Renal cortical epithelial cell (primary cell): ENCODE data around the gene PCDHGB3. TPM values are rescaled to one million over a fixed set of nuclear protein-coding genes. Genes with fewer than 3 reads are reported as not detected.
"Not testable (repeated sequence)": the region's sequence is repeated elsewhere in the genome, so short reads cannot be mapped to it uniquely, and the experiment has no call there.

Experiments
- DNase-seq: peaks from one replicate; pipeline ENCODE4 v3.0.0-alpha.2; 2011; ENCODE audit warnings: low read depth
- total RNA-seq: library from RNA; depleted of rRNA; stranded (reverse); fragments of >200 nt; gene quantifications from 2 replicates; pipeline ENCODE4 v1.2.3, GENCODE V29; 2014

PCDHGB3 gene
- total RNA-seq, 1 donor from 2014 or later: 2.3 TPM

DNA sequence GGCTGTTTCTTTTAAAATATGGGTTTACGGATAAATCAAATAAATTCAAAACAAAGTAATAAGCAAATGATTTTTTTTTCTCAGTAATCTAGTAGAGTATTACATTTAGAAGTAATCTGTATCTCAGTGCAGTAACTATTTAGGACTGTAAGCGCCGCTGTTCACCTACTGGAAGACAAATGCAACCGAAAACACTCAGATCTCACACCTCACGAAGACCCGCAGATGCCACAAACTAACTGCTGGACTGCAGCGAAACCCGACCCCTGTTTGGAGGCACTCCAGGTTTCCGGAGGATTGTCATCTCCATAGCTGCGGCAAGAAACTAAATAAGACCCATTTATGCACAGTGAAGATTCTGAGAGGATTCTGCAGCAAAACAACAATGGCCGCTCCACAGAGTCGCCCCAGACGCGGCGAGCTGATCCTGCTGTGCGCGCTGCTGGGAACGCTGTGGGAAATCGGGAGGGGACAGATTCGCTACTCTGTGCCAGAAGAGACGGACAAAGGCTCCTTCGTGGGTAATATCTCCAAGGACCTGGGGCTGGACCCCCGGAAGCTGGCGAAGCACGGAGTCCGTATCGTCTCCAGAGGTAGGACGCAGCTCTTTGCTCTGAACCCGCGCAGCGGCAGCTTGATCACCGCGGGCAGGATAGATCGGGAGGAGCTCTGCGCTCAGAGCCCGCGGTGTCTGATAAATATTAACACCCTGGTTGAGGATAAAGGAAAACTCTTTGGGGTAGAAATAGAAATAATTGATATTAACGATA lies 22.6 kb downstream of the PCDHGB3 start, which contains the start of gene PCDHGA8:
TSS of gene PCDHGA8 (plus strand) at position 205 of the 770 bp plus-strand sequence. CDS start at position 386, 181 bp downstream.
- no peak for DNase-seq

- DNase-seq: no peak
These were observed 23.2 kb downstream of the PCDHGB3 start for GRCh38 chr5:141393267-141393666.

- not testable (repeated sequence) for DNase-seq
These were observed 24.6 kb downstream of the PCDHGB3 start for GRCh38 chr5:141394401-141395187.

DNA sequence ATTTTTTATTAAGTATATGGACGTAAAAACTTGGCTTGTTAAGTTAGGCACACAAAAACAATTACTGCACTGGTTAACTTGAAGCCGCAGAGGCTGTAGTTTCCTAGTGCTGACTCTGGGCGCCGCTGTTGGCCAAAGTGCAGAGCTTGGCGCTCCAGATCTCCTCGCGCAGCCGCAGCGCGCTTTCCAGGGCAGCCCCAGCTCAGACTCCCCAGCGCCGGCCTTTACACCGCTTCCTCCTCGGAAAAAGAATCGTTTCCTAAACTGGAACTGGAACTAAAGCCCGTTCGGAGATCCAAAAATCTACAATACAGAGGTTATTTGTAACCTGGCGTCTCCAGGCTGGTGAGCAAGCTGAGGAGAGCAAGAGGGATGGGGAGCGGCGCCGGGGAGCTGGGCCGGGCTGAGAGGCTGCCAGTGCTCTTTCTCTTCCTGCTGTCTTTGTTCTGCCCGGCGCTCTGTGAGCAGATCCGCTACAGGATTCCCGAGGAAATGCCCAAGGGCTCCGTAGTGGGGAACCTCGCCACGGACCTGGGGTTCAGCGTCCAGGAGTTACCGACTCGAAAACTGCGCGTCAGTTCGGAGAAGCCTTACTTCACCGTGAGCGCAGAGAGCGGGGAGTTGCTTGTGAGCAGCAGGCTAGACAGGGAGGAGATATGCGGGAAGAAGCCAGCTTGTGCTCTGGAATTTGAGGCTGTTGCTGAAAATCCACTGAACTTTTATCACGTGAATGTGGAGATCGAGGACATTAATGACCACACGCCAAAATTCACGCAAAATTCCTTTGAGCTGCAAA lies 27.9 kb downstream of the PCDHGB3 start, which contains the start of gene PCDHGB5:
TSS of gene PCDHGB5 (plus strand) at position 192 of the 796 bp plus-strand sequence. CDS start at position 373, 181 bp downstream.
- DNase-seq: peak; percentile 27

- no peak for DNase-seq
These were observed 28.6 kb downstream of the PCDHGB3 start for GRCh38 chr5:141398608-141399007.

- DNase-seq: no peak
These were observed 29.7 kb downstream of the PCDHGB3 start for GRCh38 chr5:141399555-141400258.

GRCh38 chr5:141402553-141403243 lies 32.7 kb downstream of the PCDHGB3 start, which contains the start of gene PCDHGA9:
TSS of gene PCDHGA9 (plus strand) at chr5:141402778. CDS start at chr5:141402953, 175 bp downstream.
- peak; percentile 15 for DNase-seq

DNA sequence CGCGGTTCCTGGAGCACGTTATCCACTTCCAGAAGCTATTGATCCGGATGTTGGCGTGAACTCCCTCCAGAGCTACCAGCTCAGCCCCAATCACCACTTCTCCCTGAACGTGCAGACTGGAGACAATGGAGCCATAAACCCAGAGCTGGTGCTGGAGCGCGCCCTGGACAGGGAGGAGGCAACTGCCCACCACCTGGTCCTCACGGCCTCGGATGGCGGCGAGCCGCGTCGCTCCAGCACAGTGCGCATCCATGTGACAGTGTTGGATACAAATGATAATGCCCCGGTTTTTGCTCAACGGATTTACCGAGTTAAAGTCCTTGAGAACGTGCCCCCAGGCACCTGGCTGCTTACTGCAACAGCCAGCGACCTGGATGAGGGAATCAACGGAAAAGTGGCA lies 33.3 kb downstream of the PCDHGB3 start:
- no peak for DNase-seq

DNA sequence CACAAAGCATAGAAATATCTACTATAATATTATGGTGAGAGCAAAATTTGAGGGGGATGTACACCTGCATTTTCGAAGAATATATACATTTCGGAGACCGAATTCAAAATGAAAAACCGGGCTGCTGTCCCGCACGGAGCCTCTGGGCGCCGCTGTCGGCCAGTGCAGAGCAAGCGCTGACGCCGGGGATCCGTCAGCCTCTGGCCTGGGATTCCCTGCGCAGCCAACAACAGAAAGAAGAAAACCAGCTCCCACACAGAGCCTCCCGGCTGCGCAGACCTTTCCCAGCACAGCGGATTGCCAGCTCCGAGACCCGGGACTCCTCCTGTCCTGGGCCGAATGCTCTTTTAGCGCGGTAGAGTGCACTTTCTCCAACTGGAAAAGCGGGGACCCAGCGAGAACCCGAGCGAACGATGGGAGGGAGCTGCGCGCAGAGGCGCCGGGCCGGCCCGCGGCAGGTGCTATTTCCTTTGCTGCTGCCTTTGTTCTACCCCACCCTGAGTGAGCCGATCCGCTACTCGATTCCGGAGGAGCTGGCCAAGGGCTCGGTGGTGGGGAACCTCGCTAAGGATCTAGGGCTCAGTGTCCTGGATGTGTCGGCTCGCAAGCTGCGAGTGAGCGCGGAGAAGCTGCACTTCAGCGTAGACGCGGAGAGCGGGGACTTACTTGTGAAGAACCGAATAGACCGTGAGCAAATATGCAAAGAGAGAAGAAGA lies 37.9 kb downstream of the PCDHGB3 start, which contains the start of gene PCDHGB6:
TSS of gene PCDHGB6 (plus strand) at position 232 of the 716 bp plus-strand sequence. CDS start at position 414, 182 bp downstream.
- peak; percentile 7 for DNase-seq

GRCh38 chr5:141409598-141410306 lies 39.7 kb downstream of the PCDHGB3 start:
- no peak for DNase-seq

GRCh38 chr5:141411575-141411974 lies 41.5 kb downstream of the PCDHGB3 start:
- DNase-seq: no peak

- DNase-seq: peak; percentile 30
These were observed 43.0 kb downstream of the PCDHGB3 start, which contains the start of gene PCDHGA10 for GRCh38 chr5:141412854-141413539. TSS of gene PCDHGA10 (plus strand) at chr5:141412987. CDS start at chr5:141413176, 189 bp downstream.

DNA sequence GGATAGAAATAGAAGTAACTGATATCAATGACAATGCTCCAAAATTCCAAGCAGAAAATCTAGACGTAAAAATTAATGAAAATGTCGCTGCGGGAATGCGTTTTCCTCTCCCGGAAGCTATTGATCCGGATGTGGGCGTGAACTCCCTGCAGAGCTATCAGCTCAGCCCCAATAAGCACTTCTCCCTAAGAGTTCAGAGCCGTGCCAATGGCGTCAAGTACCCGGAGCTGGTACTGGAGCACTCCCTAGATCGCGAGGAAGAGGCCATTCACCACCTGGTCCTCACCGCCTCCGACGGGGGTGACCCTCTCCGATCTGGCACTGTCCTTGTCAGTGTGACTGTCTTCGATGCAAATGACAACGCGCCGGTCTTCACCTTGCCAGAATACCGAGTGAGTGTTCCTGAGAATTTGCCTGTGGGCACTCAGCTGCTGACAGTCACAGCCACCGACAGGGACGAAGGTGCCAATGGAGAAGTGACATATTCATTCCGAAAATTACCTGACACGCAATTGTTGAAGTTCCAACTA lies 43.6 kb downstream of the PCDHGB3 start:
- DNase-seq: no peak

GRCh38 chr5:141414548-141415274 lies 44.7 kb downstream of the PCDHGB3 start:
- not testable (repeated sequence) for DNase-seq

DNA sequence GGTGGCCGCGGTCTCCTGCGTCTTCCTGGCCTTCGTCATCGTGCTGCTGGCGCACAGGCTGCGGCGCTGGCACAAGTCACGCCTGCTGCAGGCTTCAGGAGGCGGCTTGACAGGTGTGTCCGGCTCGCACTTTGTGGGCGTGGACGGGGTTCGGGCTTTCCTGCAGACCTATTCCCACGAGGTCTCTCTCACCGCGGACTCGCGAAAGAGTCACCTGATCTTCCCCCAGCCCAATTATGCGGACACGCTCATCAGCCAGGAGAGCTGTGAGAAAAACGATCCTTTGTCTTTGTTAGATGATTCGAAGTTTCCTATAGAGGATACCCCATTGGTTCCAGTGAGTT lies 45.2 kb downstream of the PCDHGB3 start:
- DNase-seq: not testable (repeated sequence)

- DNase-seq: peak; percentile 58
These were observed 47.6 kb downstream of the PCDHGB3 start, which contains the start of gene PCDHGB7 for GRCh38 chr5:141417494-141418172. TSS of gene PCDHGB7 (plus strand) at chr5:141417677. CDS start at chr5:141417860, 183 bp downstream.
